Panc1 (cell line): ENCODE measurements around the gene DMGDH.

Experiments used
- POLR2AphosphoS5 ChIP-seq: IDR thresholded peaks from 2 replicates; pipeline ENCODE4 v1.6.1; 2012; ENCODE audit warnings: mild to moderate bottlenecking, low read depth, low read length, moderate library complexity
- SIN3A ChIP-seq: IDR thresholded peaks from 2 replicates; pipeline ENCODE4 v1.6.1; 2012; ENCODE audit warnings: low read depth, mild to moderate bottlenecking, low read length, moderate library complexity, borderline replicate concordance; ENCODE audit not compliant: insufficient read depth
- TF ChIP-seq, protein P1 (sequence below): fragments of 450-650 bp; IDR thresholded peaks from 2 replicates; pipeline ENCODE4 v1.5.1; 2017; ENCODE audit warnings: mild to moderate bottlenecking
- TF ChIP-seq, protein P2 (sequence below), 2 experiments: IDR thresholded peaks; 2 replicates each; pipeline ENCODE4 v1.6.1; 2011 to 2012; ENCODE audit warnings: low read depth in 2 of 2, control low read depth in 1 of 2, low read length in 1 of 2, mild to moderate bottlenecking in 1 of 2, moderate library complexity in 1 of 2; ENCODE audit not compliant: insufficient read depth in 1 of 2

DNA sequence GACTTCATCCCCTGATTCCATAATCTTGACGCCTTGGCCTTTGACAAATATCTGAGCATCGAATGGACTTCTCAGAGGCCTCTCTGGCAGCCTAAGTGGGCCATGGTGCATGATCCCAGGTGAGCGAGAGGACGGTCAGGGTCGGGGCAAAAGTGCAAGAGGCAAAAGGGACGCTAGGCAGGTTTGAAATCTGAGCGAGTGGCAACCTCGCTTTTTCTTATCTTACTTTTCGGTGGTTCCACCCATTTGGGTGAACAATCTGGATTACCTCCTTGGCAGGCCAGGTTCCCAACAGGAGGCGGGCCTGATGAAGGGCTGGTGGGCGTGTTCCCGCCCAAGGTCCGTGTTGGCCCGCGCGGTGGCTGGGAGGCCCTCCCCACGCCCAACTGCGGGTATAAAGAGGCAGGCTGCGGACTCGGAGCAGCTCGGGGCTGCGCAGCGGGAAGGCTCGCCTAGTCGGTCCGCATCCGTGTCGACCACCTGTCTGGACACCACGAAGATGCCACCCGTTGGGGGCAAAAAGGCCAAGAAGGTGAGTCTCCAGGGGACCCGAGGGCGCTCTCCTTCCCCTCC, 42.0 kb upstream of the DMGDH start, which contains the start of gene BHMT:
- TF ChIP-seq, protein P1, sequence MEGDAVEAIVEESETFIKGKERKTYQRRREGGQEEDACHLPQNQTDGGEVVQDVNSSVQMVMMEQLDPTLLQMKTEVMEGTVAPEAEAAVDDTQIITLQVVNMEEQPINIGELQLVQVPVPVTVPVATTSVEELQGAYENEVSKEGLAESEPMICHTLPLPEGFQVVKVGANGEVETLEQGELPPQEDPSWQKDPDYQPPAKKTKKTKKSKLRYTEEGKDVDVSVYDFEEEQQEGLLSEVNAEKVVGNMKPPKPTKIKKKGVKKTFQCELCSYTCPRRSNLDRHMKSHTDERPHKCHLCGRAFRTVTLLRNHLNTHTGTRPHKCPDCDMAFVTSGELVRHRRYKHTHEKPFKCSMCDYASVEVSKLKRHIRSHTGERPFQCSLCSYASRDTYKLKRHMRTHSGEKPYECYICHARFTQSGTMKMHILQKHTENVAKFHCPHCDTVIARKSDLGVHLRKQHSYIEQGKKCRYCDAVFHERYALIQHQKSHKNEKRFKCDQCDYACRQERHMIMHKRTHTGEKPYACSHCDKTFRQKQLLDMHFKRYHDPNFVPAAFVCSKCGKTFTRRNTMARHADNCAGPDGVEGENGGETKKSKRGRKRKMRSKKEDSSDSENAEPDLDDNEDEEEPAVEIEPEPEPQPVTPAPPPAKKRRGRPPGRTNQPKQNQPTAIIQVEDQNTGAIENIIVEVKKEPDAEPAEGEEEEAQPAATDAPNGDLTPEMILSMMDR = no peak
- TF ChIP-seq SIN3A = no peak
- TF ChIP-seq, protein P2, sequence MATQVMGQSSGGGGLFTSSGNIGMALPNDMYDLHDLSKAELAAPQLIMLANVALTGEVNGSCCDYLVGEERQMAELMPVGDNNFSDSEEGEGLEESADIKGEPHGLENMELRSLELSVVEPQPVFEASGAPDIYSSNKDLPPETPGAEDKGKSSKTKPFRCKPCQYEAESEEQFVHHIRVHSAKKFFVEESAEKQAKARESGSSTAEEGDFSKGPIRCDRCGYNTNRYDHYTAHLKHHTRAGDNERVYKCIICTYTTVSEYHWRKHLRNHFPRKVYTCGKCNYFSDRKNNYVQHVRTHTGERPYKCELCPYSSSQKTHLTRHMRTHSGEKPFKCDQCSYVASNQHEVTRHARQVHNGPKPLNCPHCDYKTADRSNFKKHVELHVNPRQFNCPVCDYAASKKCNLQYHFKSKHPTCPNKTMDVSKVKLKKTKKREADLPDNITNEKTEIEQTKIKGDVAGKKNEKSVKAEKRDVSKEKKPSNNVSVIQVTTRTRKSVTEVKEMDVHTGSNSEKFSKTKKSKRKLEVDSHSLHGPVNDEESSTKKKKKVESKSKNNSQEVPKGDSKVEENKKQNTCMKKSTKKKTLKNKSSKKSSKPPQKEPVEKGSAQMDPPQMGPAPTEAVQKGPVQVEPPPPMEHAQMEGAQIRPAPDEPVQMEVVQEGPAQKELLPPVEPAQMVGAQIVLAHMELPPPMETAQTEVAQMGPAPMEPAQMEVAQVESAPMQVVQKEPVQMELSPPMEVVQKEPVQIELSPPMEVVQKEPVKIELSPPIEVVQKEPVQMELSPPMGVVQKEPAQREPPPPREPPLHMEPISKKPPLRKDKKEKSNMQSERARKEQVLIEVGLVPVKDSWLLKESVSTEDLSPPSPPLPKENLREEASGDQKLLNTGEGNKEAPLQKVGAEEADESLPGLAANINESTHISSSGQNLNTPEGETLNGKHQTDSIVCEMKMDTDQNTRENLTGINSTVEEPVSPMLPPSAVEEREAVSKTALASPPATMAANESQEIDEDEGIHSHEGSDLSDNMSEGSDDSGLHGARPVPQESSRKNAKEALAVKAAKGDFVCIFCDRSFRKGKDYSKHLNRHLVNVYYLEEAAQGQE (IDR thresholded peaks at IDR 0.05; ENCODE audit: insufficient read depth in 1 of 2, low read depth in 2 of 2, low read length in 1 of 2) = no peak
- TF ChIP-seq POLR2AphosphoS5 = no peak
